GM23338 (cell line): ENCODE results near the gene NSD2. TPM values are rescaled to one million over a fixed set of nuclear protein-coding genes. Genes with fewer than 3 reads are reported as not detected.

Experiments used
- ATAC-seq: fragments of 200-7000 bp; cut with Tn5 transposase; 3 replicates; pipeline ENCODE4 v1.9.1; 2020
- DNase-seq: peaks from one replicate; pipeline ENCODE4 v3.0.0-alpha.2; 2015; ENCODE audit warnings: low spot score
- H2AFZ ChIP-seq: fragments of 200-600 bp; sonication (generic); 2 replicates; pipeline ENCODE4 v1.8.0; 2016; ENCODE audit warnings: antibody characterized with exemption, mild to moderate bottlenecking, moderate library complexity
- H3F3A ChIP-seq: fragments of 200-600 bp; sonication (generic); replicated peaks from 2 replicates; pipeline ENCODE4 v1.8.0; 2017; ENCODE audit warnings: antibody characterized with exemption, mixed run types, low read depth
- H3K27ac ChIP-seq: fragments of 200-600 bp; sonication (generic); 2 replicates; pipeline ENCODE4 v1.6.1; 2016; ENCODE audit warnings: low read depth
- H3K27me3 ChIP-seq: fragments of 200-600 bp; sonication (generic); 2 replicates; pipeline ENCODE4 v1.8.0; 2016; ENCODE audit warnings: mild to moderate bottlenecking, mixed run types, moderate library complexity; ENCODE audit not compliant: insufficient read depth
- H3K36me3 ChIP-seq: fragments of 200-600 bp; sonication (generic); 2 replicates; pipeline ENCODE4 v1.8.0; 2016; ENCODE audit warnings: mild to moderate bottlenecking; ENCODE audit not compliant: insufficient read depth
- H3K4me1 ChIP-seq: fragments of 200-600 bp; sonication (generic); 2 replicates; pipeline ENCODE4 v1.8.0; 2016; ENCODE audit warnings: mild to moderate bottlenecking, moderate library complexity; ENCODE audit not compliant: insufficient read depth
- H3K4me2 ChIP-seq: fragments of 200-600 bp; sonication (generic); 2 replicates; pipeline ENCODE4 v1.7.1; 2017; ENCODE audit warnings: mixed run types
- H3K4me3 ChIP-seq: fragments of 200-600 bp; sonication (generic); 2 replicates; pipeline ENCODE4 v1.6.1; 2016; ENCODE audit warnings: mixed run types
- H3K79me2 ChIP-seq: fragments of 200-600 bp; sonication (generic); replicated peaks from 2 replicates; pipeline ENCODE4 v1.8.0; 2017; ENCODE audit warnings: mild to moderate bottlenecking; ENCODE audit not compliant: insufficient read depth
- H3K9me2 ChIP-seq: fragments of 200-600 bp; sonication (generic); 2 replicates; pipeline ENCODE4 v1.8.0; 2017; ENCODE audit not compliant: insufficient read depth
- H4K20me1 ChIP-seq: fragments of 200-600 bp; sonication (generic); replicated peaks from 2 replicates; pipeline ENCODE4 v1.8.0; 2017; ENCODE audit warnings: mild to moderate bottlenecking; ENCODE audit not compliant: insufficient read depth
- H3K27ac Mint-ChIP-seq: 2 replicates; pipeline ENCODE4 v1.8.0; 2020; ENCODE audit warnings: inconsistent platforms, mild to moderate bottlenecking, moderate library complexity, mixed read lengths
- H3K27me3 Mint-ChIP-seq: 3 replicates; pipeline ENCODE4 v1.8.0; 2022; ENCODE audit warnings: low read depth, mild to moderate bottlenecking, moderate library complexity, mixed read lengths, inconsistent platforms; ENCODE audit not compliant: insufficient read depth, poor library complexity
- H3K36me3 Mint-ChIP-seq: 3 replicates; pipeline ENCODE4 v1.8.0; 2021; ENCODE audit warnings: low read depth, mild to moderate bottlenecking, inconsistent platforms, moderate library complexity, mixed read lengths
- H3K4me1 Mint-ChIP-seq: 3 replicates; pipeline ENCODE4 v1.8.0; 2020; ENCODE audit warnings: mild to moderate bottlenecking, inconsistent platforms, mixed read lengths
- H3K4me3 Mint-ChIP-seq: 3 replicates; pipeline ENCODE4 v1.8.0; 2021; ENCODE audit warnings: moderate library complexity, mild to moderate bottlenecking, inconsistent platforms, mixed read lengths
- H3K9me3 Mint-ChIP-seq: 3 replicates; pipeline ENCODE4 v1.8.0; 2020; ENCODE audit warnings: moderate library complexity, mild to moderate bottlenecking, inconsistent platforms, mixed read lengths
- CREB1 ChIP-seq: fragments of 250-450 bp; sonication (Bioruptor Pico); IDR thresholded peaks from 2 replicates; pipeline ENCODE4 v1.5.0; 2020; ENCODE audit warnings: low read depth, mild to moderate bottlenecking, moderate library complexity
- EZH2 ChIP-seq: fragments of 200-600 bp; sonication (generic); IDR thresholded peaks from one replicate; pipeline ENCODE4 v1.8.0; 2017; ENCODE audit warnings: antibody characterized with exemption, mild to moderate bottlenecking, low read depth; ENCODE audit not compliant: unreplicated experiment
- EZH2phosphoT487 ChIP-seq: fragments of 200-600 bp; sonication (generic); IDR thresholded peaks from one replicate; pipeline ENCODE4 v1.8.1; 2018; ENCODE audit warnings: antibody characterized with exemption; ENCODE audit not compliant: unreplicated experiment
- JUNB ChIP-seq: IDR thresholded peaks from one replicate; pipeline ENCODE4 v1.6.1; 2016; ENCODE audit warnings: antibody characterized with exemption; ENCODE audit not compliant: unreplicated experiment
- NANOG ChIP-seq: IDR thresholded peaks from 2 replicates; pipeline ENCODE4 v1.6.1; 2016; ENCODE audit warnings: antibody characterized with exemption, borderline replicate concordance
- POLR2AphosphoS5 ChIP-seq: IDR thresholded peaks from 2 replicates; pipeline ENCODE4 v1.6.1; 2016; ENCODE audit warnings: antibody characterized with exemption, low read depth
- REST ChIP-seq: IDR thresholded peaks from one replicate; pipeline ENCODE4 v1.6.1; 2018; ENCODE audit warnings: antibody characterized with exemption; ENCODE audit not compliant: unreplicated experiment
- STAT1 ChIP-seq: IDR thresholded peaks from one replicate; pipeline ENCODE4 v1.6.1; 2016; ENCODE audit warnings: antibody characterized with exemption; ENCODE audit not compliant: unreplicated experiment
- ZNF114 ChIP-seq: fragments of 250-450 bp; sonication (Bioruptor Pico); IDR thresholded peaks from 2 replicates; pipeline ENCODE4 v1.5.0; 2020; ENCODE audit warnings: mild to moderate bottlenecking, moderate library complexity
- ZNF331 ChIP-seq: fragments of 250-450 bp; sonication (Bioruptor Pico); IDR thresholded peaks from 2 replicates; pipeline ENCODE4 v1.5.0; 2020; ENCODE audit warnings: low read depth, mild to moderate bottlenecking, moderate library complexity
- polyA plus RNA-seq: library from polyadenylated mRNA; unstranded; fragments of >200 nt; fragmentation: Nextera tagmentation; extraction: Ambion mirVana; gene quantifications from 2 replicates; pipeline ENCODE4 v1.2.1, GENCODE V29; 2016
- total RNA-seq: library from RNA; depleted of rRNA; stranded (reverse); fragments of >200 nt; shearing (Covaris generic); gene quantifications from 2 replicates; pipeline ENCODE4 v1.2.3, GENCODE V29; 2014
- TF ChIP-seq, protein P1 (sequence below): IDR thresholded peaks from 2 replicates; pipeline ENCODE4 v1.6.1; 2016; ENCODE audit warnings: antibody characterized with exemption
- TF ChIP-seq, protein P2 (sequence below), 2 experiments: fragments of 200-600 bp in 1 of 2; sonication (generic) in 1 of 2; conservative IDR thresholded peaks; 2 replicates each; pipeline versions ENCODE4 v1.5.1 to v1.6.1; 2016 to 2017; ENCODE audit warnings: antibody characterized with exemption in 2 of 2, low read depth in 2 of 2, mild to moderate bottlenecking in 2 of 2, moderate library complexity in 1 of 2
- TF ChIP-seq, protein P3 (sequence below): fragments of 250-450 bp; sonication (Bioruptor Pico); IDR thresholded peaks from 2 replicates; pipeline ENCODE4 v1.5.0; 2020; ENCODE audit warnings: mild to moderate bottlenecking, moderate library complexity

The NSD2 gene
- total and polyA plus RNA-seq, 2 experiments from 2014 or later = 33.5 to 84.4 TPM

- peaks cover 28% of the 10 kb centered on the region for H3K36me3 Mint-ChIP-seq
- no peak overlapping the region for H3K4me3 Mint-ChIP-seq
These were observed 96.4 kb downstream of the NSD2 start for GRCh38 chr4:1967512-1968149.

More at GRCh38 chr4:1967512-1968149, 96.4 kb downstream of the NSD2 start:
- H3K27ac Mint-ChIP-seq = no peak overlapping the region
- Histone ChIP-seq H3K36me3 (no peaks in the 10 kb centered on the region), H3K4me2 (no peak overlapping the region), H3K27me3 (no peaks in the 10 kb centered on the region), H3K79me2 (no peaks in the 10 kb centered on the region), H3K27ac (no peak overlapping the region), H4K20me1 (peaks cover 12% of the 10 kb centered on the region), H2AFZ (no peak overlapping the region), H3K4me1 (no peaks in the 10 kb centered on the region), H3K4me3 (no peak overlapping the region), H3K9me2 (no peaks in the 10 kb centered on the region), H3F3A (peaks cover 5% of the 10 kb centered on the region; the same call in 1 of the 2 replicates)
- no peak for ATAC-seq
- DNase-seq = no peak
- H3K27me3 Mint-ChIP-seq = peaks cover 14% of the 10 kb centered on the region
- H3K9me3 Mint-ChIP-seq = no peaks in the 10 kb centered on the region; the same call in 2 of the 3 replicates
- TF ChIP-seq ZNF331 (CRISPR knock-in tag) = no peak
- no peak for TF ChIP-seq STAT1
- TF ChIP-seq REST = no peak
- TF ChIP-seq EZH2 = no peak
- TF ChIP-seq JUNB = no peak
- no peak for TF ChIP-seq ZNF114 (CRISPR knock-in tag)
- TF ChIP-seq CREB1 (CRISPR knock-in tag) = no peak
- TF ChIP-seq POLR2AphosphoS5 = no peak
- no peak for TF ChIP-seq NANOG
- no peak for TF ChIP-seq EZH2phosphoT487
- TF ChIP-seq, protein P1, sequence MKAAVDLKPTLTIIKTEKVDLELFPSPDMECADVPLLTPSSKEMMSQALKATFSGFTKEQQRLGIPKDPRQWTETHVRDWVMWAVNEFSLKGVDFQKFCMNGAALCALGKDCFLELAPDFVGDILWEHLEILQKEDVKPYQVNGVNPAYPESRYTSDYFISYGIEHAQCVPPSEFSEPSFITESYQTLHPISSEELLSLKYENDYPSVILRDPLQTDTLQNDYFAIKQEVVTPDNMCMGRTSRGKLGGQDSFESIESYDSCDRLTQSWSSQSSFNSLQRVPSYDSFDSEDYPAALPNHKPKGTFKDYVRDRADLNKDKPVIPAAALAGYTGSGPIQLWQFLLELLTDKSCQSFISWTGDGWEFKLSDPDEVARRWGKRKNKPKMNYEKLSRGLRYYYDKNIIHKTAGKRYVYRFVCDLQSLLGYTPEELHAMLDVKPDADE = no peak
- TF ChIP-seq, protein P2, sequence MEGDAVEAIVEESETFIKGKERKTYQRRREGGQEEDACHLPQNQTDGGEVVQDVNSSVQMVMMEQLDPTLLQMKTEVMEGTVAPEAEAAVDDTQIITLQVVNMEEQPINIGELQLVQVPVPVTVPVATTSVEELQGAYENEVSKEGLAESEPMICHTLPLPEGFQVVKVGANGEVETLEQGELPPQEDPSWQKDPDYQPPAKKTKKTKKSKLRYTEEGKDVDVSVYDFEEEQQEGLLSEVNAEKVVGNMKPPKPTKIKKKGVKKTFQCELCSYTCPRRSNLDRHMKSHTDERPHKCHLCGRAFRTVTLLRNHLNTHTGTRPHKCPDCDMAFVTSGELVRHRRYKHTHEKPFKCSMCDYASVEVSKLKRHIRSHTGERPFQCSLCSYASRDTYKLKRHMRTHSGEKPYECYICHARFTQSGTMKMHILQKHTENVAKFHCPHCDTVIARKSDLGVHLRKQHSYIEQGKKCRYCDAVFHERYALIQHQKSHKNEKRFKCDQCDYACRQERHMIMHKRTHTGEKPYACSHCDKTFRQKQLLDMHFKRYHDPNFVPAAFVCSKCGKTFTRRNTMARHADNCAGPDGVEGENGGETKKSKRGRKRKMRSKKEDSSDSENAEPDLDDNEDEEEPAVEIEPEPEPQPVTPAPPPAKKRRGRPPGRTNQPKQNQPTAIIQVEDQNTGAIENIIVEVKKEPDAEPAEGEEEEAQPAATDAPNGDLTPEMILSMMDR (conservative IDR thresholded peaks at IDR 0.05; ENCODE audit: low read depth in 2 of 2) = no peak
- TF ChIP-seq, protein P3, sequence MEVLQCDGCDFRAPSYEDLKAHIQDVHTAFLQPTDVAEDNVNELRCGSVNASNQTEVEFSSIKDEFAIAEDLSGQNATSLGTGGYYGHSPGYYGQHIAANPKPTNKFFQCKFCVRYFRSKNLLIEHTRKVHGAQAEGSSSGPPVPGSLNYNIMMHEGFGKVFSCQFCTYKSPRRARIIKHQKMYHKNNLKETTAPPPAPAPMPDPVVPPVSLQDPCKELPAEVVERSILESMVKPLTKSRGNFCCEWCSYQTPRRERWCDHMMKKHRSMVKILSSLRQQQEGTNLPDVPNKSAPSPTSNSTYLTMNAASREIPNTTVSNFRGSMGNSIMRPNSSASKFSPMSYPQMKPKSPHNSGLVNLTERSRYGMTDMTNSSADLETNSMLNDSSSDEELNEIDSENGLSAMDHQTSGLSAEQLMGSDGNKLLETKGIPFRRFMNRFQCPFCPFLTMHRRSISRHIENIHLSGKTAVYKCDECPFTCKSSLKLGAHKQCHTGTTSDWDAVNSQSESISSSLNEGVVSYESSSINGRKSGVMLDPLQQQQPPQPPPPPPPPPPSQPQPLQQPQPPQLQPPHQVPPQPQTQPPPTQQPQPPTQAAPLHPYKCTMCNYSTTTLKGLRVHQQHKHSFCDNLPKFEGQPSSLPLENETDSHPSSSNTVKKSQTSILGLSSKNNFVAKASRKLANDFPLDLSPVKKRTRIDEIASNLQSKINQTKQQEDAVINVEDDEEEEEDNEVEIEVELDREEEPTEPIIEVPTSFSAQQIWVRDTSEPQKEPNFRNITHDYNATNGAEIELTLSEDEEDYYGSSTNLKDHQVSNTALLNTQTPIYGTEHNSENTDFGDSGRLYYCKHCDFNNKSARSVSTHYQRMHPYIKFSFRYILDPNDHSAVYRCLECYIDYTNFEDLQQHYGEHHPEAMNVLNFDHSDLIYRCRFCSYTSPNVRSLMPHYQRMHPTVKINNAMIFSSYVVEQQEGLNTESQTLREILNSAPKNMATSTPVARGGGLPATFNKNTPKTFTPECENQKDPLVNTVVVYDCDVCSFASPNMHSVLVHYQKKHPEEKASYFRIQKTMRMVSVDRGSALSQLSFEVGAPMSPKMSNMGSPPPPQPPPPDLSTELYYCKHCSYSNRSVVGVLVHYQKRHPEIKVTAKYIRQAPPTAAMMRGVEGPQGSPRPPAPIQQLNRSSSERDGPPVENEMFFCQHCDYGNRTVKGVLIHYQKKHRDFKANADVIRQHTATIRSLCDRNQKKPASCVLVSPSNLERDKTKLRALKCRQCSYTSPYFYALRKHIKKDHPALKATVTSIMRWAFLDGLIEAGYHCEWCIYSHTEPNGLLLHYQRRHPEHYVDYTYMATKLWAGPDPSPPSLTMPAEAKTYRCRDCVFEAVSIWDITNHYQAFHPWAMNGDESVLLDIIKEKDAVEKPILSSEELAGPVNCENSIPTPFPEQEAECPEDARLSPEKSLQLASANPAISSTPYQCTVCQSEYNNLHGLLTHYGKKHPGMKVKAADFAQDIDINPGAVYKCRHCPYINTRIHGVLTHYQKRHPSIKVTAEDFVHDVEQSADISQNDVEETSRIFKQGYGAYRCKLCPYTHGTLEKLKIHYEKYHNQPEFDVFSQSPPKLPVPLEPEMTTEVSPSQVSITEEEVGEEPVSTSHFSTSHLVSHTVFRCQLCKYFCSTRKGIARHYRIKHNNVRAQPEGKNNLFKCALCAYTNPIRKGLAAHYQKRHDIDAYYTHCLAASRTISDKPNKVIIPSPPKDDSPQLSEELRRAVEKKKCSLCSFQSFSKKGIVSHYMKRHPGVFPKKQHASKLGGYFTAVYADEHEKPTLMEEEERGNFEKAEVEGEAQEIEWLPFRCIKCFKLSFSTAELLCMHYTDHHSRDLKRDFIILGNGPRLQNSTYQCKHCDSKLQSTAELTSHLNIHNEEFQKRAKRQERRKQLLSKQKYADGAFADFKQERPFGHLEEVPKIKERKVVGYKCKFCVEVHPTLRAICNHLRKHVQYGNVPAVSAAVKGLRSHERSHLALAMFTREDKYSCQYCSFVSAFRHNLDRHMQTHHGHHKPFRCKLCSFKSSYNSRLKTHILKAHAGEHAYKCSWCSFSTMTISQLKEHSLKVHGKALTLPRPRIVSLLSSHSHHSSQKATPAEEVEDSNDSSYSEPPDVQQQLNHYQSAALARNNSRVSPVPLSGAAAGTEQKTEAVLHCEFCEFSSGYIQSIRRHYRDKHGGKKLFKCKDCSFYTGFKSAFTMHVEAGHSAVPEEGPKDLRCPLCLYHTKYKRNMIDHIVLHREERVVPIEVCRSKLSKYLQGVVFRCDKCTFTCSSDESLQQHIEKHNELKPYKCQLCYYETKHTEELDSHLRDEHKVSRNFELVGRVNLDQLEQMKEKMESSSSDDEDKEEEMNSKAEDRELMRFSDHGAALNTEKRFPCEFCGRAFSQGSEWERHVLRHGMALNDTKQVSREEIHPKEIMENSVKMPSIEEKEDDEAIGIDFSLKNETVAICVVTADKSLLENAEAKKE (CRISPR knock-in tag) = no peak
- peaks cover 4% of the 10 kb centered on the region for H3K4me1 Mint-ChIP-seq
